GM12892 (cell line): ENCODE results near the gene CDCA7L.

Experiments used
- DNase-seq: peaks from one replicate; pipeline ENCODE4 v3.0.0; 2011; ENCODE audit not compliant: insufficient read length
- FAIRE-seq: peaks from 2 replicates; lab custom pipeline; 2011; peaks lifted over from hg19 to GRCh38; lab: Jason Lieb, UNC
- POLR2A ChIP-seq: IDR thresholded peaks from 2 replicates; pipeline ENCODE4 v1.6.1; 2011; ENCODE audit warnings: low read depth, low read length, control low read depth
- POLR2AphosphoS5 ChIP-seq: IDR thresholded peaks from 2 replicates; pipeline ENCODE4 v1.6.1; 2011; ENCODE audit warnings: low read depth, low read length, control low read depth
- TAF1 ChIP-seq: IDR thresholded peaks from 2 replicates; pipeline ENCODE4 v1.6.1; 2011; ENCODE audit warnings: low read depth, mild to moderate bottlenecking, control low read depth, low read length, borderline replicate concordance

CDCA7L gene

DNA sequence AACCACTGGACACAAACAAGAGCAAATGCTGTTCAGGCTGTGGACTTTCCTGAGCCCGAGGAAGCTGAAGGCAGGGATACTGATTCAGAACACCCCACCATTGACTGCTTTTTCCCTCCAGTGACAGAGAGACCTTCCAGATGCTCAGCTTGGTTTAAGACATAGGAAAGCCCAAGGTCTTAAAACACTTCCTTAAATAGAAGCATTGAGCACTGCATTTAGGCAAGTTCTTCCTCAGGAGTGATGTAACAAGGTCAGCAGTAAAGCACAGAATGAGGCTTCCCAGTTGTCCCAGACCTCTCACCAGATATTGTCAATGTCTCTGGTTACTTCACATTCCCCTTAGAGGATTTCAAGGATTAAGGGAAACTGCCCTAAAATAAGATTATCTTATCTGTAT lies 19.6 kb upstream of the CDCA7L start:
- DNase-seq (no peak), FAIRE-seq (no peak)
- TF ChIP-seq POLR2AphosphoS5 = no peak
- no peak for TF ChIP-seq POLR2A
- no peak for TF ChIP-seq TAF1

DNA sequence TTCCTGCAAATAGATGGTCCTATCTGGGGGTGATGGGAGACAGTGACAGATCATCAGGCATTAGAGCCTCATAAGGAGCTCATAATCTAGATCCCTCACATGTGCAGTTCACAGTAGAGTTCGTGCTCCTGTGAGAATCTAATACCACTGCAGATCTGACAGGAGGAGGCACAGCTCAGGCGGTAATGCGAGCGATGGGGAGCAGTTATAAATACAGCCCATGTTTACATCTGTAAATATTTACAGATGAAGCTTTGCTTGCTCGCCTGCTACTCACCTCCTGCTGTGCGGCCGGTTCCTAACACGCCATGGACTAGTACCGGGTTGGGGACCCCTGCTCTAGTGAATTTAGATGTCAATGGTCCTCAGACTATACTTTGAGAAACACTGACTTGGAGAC lies 17.0 kb upstream of the CDCA7L start:
- no peak for FAIRE-seq
- TF ChIP-seq POLR2AphosphoS5 = no peak
- no peak for TF ChIP-seq POLR2A
- TF ChIP-seq TAF1 = no peak
- no peak for DNase-seq

GRCh38 chr7:21960922-21961321 lies 15.2 kb upstream of the CDCA7L start:
- FAIRE-seq (no peak), DNase-seq (no peak)
- no peak for TF ChIP-seq POLR2A
- no peak for TF ChIP-seq TAF1
- TF ChIP-seq POLR2AphosphoS5 = no peak

- TF ChIP-seq POLR2A (no peak), TAF1 (no peak), POLR2AphosphoS5 (no peak)
- FAIRE-seq = no peak
- DNase-seq = no peak
Measured at GRCh38 chr7:21959387-21959776, 13.7 kb upstream of the CDCA7L start.

- TF ChIP-seq POLR2AphosphoS5 (no peak), POLR2A (no peak), TAF1 (no peak)
- DNase-seq (no peak), FAIRE-seq (no peak)
Measured at GRCh38 chr7:21953781-21954180, 8.1 kb upstream of the CDCA7L start.

GRCh38 chr7:21948887-21949540 lies 3.3 kb upstream of the CDCA7L start:
- FAIRE-seq (peak; percentile 30), DNase-seq (no peak)
- TF ChIP-seq POLR2A = no peak
- TF ChIP-seq POLR2AphosphoS5 = no peak
- TF ChIP-seq TAF1 = no peak

GRCh38 chr7:21948364-21948763 lies 2.7 kb upstream of the CDCA7L start:
- FAIRE-seq = no peak
- TF ChIP-seq POLR2AphosphoS5 = no peak
- no peak for TF ChIP-seq POLR2A
- TF ChIP-seq TAF1 = no peak
- DNase-seq = no peak

GRCh38 chr7:21947946-21948345 lies 2.2 kb upstream of the CDCA7L start:
- TF ChIP-seq POLR2A (no peak), POLR2AphosphoS5 (no peak), TAF1 (no peak)
- DNase-seq (no peak), FAIRE-seq (no peak)

- no peak for TF ChIP-seq POLR2A
- TF ChIP-seq TAF1 = no peak
- TF ChIP-seq POLR2AphosphoS5 = no peak
- DNase-seq (no peak), FAIRE-seq (peak; percentile 58)
Measured at GRCh38 chr7:21947056-21947455, 1.4 kb upstream of the CDCA7L start.

DNA sequence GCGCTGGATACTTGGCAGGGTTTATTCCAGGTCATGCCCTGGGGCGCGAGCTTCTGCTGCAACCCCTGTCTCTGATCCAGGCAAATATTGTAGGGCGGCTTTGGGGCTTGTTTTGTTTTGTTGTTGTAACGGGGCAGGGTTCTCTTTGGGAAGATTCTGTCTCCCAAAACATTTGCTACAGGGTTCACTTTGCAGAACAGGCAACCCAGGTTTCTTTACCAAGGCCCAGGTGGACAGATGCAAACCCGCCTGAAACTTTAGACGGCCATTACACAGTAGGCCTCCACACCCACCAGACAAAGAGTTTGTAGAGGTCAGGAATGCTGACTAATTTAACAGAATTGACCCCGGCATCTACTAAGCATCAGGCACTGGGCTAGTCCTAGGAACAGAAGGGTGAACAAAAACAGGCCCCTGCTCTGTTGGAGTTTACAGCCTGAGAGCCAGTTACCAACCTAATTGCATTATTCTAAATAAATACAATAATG lies 567 bp upstream of the CDCA7L start:
- FAIRE-seq (no peak), DNase-seq (no peak)
- TF ChIP-seq TAF1 (no peak), POLR2A (no peak), POLR2AphosphoS5 (no peak)

DNA sequence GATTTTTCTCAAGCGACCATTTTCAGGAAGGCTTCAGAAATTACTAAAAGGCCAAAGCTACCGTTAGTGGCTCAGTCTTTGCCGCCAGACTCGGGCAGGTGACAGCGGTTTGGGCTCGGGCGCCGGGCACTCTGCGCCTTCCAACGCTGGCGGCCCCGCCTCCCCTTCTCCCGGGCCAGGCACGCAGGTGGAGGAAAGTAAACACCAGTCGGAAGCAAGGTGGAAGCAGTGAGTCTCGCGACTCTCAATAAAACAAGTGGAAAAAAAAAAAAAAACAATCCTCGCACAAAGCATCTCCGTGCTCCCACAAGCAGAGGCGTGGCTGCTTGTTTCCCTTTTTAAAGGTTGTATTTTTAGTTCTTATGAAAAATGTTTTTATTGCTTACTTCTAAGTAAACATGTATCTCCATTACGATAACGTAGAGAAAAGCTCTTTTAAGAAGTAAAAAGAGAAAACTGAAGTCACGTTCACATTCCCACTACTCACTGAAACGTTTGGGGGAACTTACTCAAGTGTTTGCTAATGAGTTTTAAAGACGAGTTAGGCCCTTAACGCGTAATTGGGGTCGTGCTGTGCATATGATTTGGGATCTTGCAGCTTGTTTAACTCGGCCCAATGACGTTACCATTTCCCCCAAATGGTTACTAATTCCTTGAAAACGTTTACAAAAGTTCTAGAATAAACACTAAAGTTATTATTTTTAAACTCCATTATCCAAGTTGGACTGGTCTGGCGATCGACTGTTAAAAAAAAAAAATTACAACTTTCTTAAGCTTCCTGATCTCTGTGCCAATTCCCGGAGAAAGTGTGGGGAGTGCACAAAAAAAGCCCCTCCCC lies 864 bp downstream of the CDCA7L start:
- FAIRE-seq (no peak), DNase-seq (no peak)
- TF ChIP-seq POLR2AphosphoS5 = no peak
- TF ChIP-seq POLR2A = no peak
- TF ChIP-seq TAF1 = no peak
